Ureter (tissue), 1 donor: ENCODE data around the gene SLC12A6. TPM values are rescaled to one million over a fixed set of nuclear protein-coding genes. Genes with fewer than 3 reads are reported as not detected.

ENCODE experiments used
- DNase-seq: peaks from one replicate; pipeline ENCODE4 v3.0.0-alpha.2; 2020; ENCODE audit warnings: low spot score
- total RNA-seq: library from RNA; stranded (reverse); gene quantifications from one replicate; pipeline ENCODE4 v1.2.4, GENCODE V29; 2023
- donor health status: DM: yes; HTN: yes; CAD: no.

SLC12A6 gene
- total RNA-seq, 1 donor from 2014 or later: 18.2 TPM

DNA sequence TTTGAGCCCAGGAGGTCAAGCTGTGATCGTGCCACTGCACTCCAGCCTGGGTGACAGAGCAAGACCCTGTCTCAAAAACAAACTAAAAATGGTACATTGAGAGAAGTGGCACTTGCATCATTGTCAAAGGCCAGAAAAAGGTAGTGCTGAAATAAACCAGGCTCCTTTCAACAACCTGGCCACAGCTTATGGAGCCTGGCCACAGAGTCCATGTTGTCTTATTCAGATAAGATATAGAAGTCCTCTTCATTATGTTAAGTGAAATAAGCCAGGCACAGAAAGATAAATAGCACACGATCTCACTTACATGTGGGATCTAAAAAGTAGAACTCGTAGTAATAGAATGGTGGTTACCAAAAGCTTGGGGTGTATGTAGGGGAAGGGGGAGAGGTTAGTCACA, 78.0 kb downstream of the SLC12A6 start:
- DNase-seq: no peak

DNA sequence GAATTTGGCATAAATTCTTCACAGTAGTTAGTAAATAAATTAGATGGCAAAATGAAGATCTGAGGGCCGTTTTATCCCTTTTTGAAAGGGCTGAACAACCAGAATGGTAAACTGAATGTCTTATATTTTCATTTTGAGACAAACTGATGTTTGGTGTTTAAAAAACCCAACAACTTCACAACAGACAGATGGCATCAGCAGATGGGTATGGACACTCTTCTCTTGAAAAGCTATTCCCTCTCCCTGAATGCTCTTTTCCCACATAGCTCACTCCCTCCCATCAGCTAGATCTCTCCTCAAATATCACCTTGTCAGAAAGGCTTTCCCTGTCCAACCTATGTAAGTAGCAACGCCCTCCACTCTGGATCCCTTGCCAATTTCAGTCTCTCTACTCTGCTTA, 79.4 kb downstream of the SLC12A6 start:
- DNase-seq: no peak

DNA sequence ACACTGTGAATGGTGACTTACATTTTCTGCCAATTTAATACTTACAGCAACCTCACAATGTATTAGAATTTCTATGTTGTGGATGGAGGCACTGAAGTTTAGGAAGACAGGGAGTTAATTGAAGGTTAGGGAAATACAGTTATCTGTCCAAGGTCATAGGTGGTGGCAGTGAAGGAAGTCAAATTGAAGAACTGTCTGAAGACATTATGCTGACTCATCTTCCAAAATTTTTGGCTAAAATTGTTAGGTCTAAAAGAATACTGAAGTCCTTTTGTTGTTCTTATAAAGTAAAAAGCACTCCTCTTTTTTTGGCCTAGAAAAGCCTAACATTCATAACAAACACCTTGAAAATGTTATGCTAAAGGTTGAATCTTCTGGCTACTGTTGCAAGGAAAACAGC, 85.0 kb downstream of the SLC12A6 start:
- DNase-seq: no peak

DNA sequence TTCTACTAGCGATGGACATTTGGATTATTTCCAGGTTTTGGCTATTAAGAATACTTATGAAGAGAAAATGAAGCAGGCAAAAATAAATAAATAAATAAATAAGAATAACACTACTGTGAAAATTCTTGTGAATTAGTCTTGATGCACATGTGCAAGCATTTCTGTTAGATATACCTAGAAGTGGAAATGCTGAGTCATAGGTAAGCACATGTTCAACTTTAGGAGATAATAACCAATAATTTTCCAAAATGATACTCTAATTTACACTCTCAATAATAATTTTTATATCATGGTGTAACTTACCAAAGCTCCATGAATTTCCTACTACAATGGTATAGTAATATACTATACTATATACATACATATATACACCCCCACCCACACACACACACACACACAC, 89.4 kb downstream of the SLC12A6 start:
- no peak for DNase-seq

DNA sequence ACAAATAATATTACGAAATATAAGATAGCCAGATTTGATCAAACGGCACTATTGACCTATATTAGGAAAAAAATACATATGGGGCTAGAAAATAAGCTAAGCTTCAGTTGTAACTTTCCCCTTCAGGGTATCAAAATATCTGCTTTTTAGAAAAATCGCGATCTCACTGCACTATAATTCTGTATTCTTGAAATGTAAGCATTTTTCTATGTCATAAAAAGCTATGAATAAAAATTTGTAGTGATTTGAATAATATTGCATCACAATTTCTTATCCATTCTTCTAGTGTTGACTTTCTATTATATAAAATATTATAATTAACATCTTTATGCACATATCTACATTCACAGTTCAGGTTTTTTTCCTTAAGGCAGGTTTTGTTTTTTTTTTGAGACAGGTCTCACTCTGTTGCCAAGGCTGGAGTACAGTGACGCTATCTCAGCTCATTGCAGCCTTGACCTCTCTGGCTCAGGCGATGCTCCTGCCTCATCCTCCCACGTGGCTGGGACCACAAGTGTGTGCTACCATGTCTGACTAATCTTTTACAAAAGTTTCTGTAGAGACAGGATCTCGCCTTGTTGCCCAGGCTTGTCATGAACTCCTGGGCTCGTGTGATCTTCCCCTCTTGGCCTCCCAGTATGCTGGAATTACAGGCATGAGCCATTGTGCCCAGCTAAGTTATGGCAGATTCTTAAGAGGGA, 91.2 kb downstream of the SLC12A6 start:
- DNase-seq: no peak

DNA sequence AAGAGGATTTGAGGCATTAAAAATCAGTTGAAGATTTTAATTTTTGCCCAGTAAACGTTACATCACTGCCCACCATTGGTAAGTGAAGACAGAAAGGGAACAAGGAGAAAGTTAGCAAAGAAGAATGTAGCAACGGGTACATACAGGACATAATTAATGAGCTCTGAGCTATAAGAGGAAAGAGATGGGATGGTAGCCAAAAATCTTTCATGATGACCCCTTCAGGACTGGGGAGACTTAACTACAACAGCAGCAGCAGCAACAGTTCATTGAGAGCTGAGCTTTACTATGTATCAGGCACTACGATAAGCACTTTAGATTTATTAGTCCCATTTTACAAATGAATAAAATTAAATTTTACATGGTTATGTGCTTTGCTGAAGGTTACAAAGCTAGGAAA, 94.4 kb downstream of the SLC12A6 start:
- DNase-seq: no peak

DNA sequence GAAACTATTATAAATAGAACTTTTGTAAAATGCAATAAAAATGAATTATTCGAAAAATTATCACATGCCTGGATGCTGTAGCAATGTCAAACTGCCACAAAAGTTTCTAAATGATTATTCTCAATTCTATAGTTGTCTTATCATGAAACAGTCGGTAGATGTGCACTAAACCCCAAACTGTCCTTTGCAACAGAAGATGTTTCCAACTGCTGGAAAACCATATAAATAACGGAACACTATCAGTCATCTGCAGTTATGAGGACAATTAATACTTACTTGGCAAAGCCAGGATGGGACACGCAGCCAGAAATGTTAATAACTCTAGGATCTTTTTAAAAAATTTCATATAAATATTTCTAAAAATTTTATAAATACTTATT, 95.3 kb downstream of the SLC12A6 start:
- DNase-seq: no peak

DNA sequence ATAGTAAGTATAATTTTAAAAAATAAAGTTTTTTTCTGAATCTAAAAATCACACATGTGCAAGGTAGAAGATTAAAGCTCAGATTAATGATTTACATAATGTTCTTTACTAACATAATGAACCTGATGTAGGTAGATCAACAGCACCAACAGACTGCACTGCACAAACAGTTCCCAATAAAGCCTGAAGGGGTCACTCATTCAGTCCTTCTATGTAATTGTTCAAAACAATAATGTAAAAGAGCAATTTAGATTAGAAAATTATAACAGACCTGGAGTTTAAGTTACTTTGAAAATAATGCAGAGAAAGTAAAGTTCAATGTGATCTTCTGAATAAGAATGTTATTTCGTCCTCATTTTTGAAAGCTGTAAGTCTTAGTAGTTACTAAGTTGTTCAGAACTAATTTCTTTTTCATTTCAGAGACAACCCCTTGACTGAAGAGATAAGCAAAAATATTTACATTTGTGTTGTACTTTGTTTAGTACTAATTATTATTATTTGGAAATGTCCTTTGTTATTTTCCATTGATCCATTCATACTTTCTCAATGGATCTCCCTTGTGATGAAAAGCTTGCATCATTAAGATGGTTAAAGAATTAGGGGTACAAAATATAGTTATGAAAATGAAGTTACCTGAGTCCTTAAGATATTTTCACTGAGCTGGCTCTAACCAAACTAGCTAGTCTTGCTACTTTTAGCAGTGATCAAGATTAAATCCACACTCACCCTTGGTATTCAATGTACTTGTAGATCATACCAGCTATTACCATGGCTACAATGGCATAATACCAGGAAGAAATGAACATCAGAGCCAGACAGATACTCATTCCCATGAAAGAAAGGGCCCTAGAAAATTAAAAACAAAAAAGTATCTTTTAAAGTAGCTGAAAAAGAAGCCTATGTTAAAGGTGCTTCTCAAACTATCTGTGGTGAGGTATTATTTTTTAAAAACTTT, 95.9 kb downstream of the SLC12A6 start:
- DNase-seq: no peak

DNA sequence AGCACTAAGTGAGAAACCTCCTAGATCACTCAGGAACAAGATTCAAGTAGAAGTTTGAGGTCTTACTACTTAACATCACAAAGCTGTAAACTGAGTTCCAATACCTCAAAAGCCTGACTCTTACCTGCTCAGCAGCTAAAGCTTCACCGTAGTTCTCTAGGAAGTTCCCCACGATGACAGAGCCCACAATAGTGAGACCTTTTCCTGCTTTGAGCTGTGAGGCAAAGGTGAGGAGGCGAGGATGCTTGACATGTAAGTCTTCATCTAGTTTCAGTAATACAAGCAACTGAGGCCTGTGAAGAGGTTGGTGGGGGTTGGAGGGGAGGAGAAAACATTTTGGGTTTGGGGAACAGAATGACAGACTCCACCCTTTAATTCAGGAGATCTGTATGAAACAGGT, 97.0 kb downstream of the SLC12A6 start:
- no peak for DNase-seq

DNA sequence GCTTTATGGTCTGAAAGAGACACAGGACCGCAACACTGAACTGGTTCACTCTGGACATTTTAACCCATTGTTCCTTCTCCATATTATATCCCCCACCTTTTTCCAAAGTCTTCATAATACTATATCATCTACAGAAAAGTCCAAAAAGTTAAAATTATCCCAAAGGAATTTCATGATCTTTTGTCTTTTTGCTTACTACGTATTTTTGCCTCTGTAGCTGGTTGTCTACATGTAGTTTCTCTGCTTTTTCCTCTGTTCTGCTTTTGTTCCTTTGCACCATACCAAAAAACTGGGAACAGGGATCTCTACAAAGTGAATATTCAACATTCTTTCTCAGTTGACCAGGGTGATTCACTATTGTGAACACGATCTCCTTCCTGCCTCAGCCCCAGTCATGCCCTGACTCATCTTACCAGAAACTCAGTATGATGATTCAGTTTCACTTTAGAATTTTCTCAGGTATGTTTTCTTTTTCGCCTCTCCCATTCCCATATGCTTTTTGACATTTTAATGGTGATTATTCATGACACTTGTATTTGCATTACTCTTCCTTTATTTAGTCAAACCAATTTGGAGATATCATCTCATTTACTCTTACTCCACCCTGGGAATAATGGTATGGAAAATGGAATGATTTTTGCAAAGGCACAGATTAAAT, 98.3 kb downstream of the SLC12A6 start:
- no peak for DNase-seq

DNA sequence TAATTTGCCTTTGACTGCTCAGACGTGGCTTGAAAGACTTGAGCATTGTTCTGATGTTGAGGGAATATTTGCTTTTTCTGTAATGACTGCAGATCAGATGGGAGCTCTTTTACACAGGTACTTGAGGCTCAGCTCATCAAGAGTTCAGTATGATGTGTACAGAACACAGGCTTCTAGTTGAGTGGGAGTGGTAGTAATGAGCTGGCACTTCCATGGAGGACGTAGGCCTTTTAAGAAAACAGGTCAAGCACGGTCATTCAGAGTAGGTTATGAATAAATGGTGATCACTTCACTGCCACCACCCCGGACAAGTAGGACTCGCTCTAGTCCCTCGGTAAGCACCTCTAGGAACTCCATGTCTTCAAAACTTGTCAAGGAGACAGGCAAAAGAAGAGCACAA, 104.0 kb downstream of the SLC12A6 start:
- DNase-seq: no peak

DNA sequence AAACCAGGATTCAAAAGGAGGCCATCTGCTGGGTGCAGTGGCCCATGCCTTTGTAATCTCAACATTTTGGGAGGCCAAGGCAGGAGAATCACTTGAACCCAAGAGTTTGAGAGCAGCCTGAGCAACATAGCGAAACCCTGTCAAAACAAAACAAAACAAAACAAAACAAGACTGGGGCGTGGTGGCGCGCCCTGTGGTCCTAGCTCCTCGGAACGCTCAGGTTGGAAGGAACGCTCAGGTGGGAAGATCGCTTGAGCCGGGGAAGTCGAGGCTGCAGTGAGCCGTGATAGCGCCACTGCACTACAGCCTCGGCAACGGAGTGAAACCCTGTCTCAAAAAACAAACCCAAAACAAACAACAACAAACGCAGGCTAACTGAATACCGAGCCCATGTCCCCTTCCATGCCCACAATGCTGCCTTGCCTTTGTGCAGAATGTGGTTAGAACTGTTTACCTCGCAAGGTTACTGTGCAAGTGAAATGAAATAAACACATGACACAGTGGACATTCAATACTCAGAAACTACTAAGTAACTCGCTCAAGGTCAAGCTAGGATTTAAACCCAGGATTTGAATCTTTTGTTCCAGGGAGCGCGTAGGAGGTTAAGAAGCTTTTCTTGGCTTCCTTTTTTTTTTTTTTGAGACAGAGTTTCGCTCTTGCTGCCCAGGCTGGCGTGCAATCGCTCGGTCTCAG, 113.5 kb downstream of the SLC12A6 start:
- no peak for DNase-seq

DNA sequence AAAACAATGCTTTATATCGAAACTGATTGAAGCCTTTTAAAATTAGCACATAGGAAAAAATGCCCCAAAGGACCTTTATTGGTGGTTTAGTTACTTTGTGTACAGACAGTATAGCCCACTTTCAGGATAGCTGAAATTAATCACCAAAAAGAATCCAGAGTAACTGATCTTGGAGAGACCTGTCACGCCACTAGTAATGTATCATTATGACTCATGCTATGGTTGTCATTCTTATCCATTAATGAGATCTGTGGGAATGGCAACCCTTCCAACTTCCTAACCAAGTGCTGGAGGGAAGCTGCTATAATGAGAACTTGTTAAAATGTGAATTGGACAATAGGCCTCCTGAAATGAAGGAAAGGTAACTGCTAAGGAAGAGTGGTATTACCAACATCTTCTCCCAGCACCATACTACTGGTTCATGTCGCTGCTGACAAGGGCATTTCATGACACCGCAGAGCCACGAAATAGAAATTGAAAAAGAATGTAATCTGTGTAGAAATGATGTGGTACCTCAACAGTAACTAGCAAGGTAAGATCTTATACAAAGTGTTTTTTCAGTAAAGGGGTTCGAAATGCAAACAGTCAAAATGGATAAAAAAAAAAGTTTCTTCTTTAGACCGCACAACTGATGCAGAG, 119.9 kb downstream of the SLC12A6 start:
- no peak for DNase-seq

DNA sequence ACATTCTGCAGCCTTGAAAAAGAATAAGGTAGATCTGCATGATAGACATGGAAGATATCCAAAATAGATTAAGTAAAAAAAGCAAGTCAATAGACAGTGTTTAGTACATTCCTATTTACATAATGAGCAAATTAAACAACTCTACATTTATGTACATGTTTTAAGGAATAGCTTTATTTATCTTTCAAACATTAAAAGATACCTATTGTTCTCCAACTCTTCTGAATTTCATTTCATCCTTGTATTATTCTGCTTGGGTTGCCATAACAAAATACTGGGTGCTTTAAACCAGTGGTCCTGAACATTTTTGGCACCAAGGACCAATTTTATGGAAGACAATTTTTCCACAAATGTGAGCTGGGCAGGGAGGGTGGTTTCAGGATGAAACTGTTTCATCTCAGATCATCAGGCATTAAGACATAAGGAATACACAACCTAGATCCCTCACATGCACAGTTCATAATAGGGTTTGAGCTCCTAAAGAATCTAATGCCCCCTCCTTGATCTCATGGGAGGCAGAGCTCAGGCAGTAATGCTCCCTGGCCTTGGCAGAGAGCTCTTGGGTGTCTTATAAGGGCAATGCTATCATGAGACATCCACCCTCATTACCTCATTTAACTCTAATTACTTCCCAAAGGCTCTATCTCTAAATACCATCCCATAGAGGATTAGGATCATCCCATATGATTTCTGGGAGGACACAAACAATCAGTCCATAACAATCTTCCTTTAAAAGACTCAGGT, 120.9 kb downstream of the SLC12A6 start:
- DNase-seq: no peak

DNA sequence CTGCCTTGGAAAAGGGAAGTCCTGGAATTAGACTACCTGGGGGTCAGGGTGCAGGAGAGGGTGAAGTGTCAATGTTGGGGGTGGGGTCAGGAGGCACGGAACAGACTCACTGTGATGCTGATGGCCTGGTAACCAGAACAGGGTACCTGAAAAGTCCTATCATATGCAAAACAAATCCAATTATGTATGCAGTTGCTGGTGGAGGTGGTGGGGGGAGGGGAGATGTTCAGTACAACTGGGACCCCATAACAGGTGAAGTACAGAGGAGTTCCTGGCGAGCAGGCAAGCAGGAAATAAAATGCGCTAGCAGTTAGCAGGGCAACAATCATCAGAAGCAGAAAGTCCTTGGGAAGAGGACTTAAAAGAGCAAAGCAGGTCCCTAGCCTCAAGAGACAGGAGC, 123.4 kb downstream of the SLC12A6 start:
- no peak for DNase-seq

DNA sequence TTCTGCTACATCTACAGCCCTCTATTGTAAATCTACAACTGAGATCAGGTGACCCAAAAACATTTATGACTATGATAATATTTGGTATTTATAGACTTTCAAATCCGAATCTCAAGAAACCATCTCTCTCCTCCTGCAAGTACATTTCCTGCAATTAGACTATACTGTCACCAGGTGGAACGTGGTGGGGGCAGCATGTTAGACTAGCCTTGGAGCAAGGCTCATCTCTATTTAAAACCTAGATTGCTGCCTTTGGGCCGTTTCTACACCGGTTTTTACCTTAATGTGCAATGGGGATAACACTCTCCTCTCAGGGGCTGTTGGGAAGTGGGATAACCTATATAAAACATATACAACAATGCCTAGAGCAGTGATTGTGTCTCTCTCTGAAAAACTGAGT, 123.9 kb downstream of the SLC12A6 start:
- no peak for DNase-seq

DNA sequence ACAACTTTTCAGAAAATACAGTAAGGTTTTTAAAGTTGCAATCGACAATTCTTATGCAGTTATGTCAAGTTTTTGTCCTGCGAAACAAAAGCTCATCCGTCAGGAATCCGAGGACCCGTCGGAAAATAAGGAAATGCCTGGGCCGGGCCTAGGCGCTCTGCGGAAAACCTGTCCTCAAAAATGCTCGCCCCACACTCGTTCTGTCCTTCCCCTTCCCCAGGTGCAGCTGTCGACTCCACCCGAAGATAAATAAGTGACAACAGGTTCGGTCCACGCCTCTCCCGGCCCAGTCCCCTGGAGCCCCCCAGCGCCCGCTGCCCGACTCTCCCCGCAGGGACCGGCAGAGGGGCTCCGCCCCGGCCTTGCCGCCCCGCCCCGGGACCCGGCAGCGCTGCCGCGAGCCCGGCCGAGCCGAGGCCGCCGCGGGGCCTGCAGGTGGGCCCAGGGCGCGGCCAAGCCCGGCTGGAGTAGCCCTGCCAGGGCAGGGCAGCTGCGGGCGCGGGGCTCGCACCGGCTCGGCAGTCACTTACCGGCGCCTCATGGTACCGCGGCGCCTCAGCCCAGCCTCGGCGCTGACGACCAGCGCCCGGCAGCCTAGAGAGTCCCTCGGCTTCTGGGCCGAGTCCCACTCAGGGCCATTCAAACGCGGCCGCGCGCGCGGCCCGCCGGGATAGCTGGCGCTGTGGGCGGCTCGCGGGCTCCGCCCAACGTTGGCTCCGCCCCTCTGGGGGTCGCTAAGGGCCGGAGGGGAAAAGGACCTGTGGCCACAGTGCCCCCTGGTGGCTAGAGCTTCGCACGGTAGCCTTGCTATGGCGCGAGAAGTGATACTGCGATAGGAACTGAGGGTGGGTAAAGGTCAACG, 127.9 kb downstream of the SLC12A6 start, which contains the start of gene KATNBL1:
Gene KATNBL1 (minus strand): TSS at position 676 of the 862 bp plus-strand sequence. CDS start 46,420 bp downstream, outside the sequence.
- DNase-seq: peak; percentile 97

DNA sequence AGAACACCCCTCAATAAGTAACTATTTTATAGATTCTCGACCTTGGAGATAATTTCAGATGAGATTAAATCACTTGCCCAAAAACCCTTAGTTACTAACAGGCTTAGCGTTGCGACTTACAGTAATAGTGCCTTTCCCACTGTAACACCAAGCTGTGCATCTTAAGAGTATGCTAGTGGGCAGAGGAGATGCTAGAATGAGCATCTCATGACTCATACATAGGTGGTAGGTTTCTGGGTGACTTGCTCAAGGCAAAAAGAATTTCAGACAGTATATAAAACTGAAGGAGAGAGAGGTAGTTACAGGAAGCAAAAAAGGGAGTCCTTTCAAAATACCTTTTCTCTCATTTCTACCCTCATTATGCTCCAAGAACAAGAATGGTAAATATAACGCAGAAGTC, 131.6 kb downstream of the SLC12A6 start:
- DNase-seq: no peak

DNA sequence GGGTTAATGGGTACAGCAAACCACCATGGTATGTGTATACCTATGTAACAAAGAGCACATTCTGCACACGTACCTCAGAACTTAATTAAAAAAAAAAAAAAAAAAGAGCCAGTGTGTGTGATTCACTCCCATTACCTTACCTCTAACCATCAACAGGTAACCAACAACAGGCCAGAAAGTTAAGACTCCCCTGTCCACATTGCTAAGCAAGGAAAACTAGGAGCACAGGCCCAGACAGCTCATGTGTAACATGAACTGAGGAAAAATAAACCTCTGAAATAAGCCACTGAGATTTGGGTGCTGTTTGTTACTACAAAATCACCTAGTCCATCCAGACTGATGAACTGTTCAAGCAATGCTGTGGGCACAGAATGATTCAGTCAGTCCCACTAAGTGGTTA, 133.6 kb downstream of the SLC12A6 start:
- no peak for DNase-seq

DNA sequence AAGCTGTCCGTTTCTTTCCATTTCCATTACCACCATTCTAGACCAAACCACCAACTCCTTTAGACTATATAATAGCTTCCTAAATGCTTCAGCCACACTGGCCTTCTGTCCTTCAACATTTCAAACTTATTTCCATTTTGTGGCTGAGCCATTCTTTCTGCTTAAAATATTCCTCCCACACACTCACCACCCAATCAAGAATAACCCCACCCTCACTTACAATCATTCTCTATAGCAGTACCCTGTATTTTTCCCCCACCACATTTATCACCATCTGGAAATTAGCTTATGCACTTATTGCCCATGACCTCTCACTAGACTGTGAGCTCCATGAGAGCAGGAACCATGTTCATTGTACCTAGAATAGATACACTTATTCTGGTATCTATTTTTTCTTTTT, 134.3 kb downstream of the SLC12A6 start:
- no peak for DNase-seq
